GM12872 (cell line): ENCODE data around the gene CAPNS2.

Source experiments
- CTCF ChIP-seq: IDR thresholded peaks from 3 replicates; pipeline ENCODE4 v1.5.1; 2011; ENCODE audit warnings: low read depth, mild to moderate bottlenecking, low read length, moderate library complexity; ENCODE audit not compliant: insufficient read depth

The CAPNS2 gene

GRCh38 chr16:55534756-55535155 lies 31.7 kb upstream of the CAPNS2 start:
- no peak for TF ChIP-seq CTCF

DNA sequence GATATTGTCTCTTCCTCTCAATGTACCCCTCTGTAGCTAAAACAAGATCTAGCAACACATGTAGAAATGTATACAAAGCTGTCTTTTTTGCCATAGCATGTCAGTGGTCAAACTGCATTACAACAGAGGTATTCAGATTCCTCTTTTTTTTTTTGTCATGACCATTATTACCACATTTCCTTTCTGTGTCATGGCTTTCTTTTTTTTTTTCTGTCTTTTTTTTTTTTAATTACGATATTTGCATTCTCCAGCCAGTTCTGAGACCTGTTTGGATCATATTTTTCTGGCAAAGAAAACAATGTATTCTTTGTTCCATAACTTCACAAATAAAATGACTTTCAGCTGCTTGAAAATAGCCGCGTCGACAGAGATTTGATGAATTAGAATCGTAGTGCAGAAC lies 27.4 kb upstream of the CAPNS2 start:
- TF ChIP-seq CTCF: no peak

DNA sequence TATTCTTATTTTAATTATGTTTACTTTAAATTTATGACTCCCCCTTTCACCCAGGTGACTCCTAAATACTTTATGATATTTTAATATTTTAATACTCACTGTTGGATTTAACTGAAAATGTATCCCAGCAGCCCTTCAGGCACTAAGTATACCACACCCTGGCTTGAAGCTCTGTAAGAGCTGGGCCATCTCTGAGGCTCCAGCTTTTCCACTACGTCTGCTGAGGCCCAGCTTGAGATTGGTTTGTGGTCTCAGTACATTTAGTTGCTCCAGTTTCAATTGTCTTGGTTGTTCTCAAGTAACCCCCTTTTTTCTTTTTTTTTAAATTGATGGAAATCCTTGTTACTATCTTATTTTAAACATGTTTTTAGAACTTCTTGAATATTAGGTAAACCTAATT lies 27.0 kb upstream of the CAPNS2 start:
- TF ChIP-seq CTCF: no peak

- TF ChIP-seq CTCF: no peak
Measured at GRCh38 chr16:55540221-55540620, 26.3 kb upstream of the CAPNS2 start.

- TF ChIP-seq CTCF: no peak
Measured at GRCh38 chr16:55542459-55543082, 23.9 kb upstream of the CAPNS2 start.

- no peak for TF ChIP-seq CTCF
Measured at GRCh38 chr16:55543472-55543871, 23.0 kb upstream of the CAPNS2 start.

GRCh38 chr16:55552621-55553020 lies 13.9 kb upstream of the CAPNS2 start:
- no peak for TF ChIP-seq CTCF
